H1 (cell line): ENCODE results near the gene PIF1. TPM values are rescaled to one million over a fixed set of nuclear protein-coding genes. Genes with fewer than 3 reads are reported as not detected.
A peak's percentile ranks its signal among the peaks of the same experiment; 100 is the strongest.

Source experiments
- CTCF ChIA-PET: fragments of 300-600 bp; sonication (Branson Sonifier 250); formaldehyde crosslinking; loops from one replicate; lab custom pipeline; 2021; ENCODE audit not compliant: partially characterized antibody; lab: Charles Lee
- POLR2A ChIA-PET: fragments of 300-600 bp; sonication (Branson Sonifier 250); formaldehyde crosslinking; loops from one replicate; lab custom pipeline; 2021; ENCODE audit warnings: inconsistent platforms; ENCODE audit not compliant: partially characterized antibody; lab: Charles Lee
- DNase-seq, 2 experiments: peaks; one replicate each; pipeline versions ENCODE4 v3.0.0 to v3.0.0-alpha.2; 2010 to 2022; ENCODE audit warnings: low spot score in 2 of 2, low read depth in 1 of 2, mixed read lengths in 1 of 2
- FAIRE-seq: peaks from 2 replicates; lab custom pipeline; 2011; peaks lifted over from hg19 to GRCh38; lab: Jason Lieb, UNC
- H2AFZ ChIP-seq: 2 replicates; pipeline ENCODE4 v1.8.1; 2012; ENCODE audit warnings: low read length, inconsistent platforms
- H2AK5ac ChIP-seq: 2 replicates; pipeline ENCODE4 v1.6.1; 2013; ENCODE audit warnings: low read depth, low read length
- H2BK120ac ChIP-seq: replicated peaks from 2 replicates; pipeline ENCODE3; 2013; ENCODE audit warnings: low read depth, low read length, inconsistent platforms
- H2BK12ac ChIP-seq: 2 replicates; pipeline ENCODE4 v1.6.1; 2013; ENCODE audit warnings: low read depth, low read length
- H2BK15ac ChIP-seq: 2 replicates; pipeline ENCODE4 v1.6.1; 2013; ENCODE audit warnings: low read length
- H2BK20ac ChIP-seq: 2 replicates; pipeline ENCODE4 v1.6.1; 2013; ENCODE audit warnings: low read length
- H2BK5ac ChIP-seq: 2 replicates; pipeline ENCODE4 v1.6.1; 2013; ENCODE audit warnings: low read depth, low read length
- H3K14ac ChIP-seq: 2 replicates; pipeline ENCODE4 v1.6.1; 2013; ENCODE audit warnings: inconsistent platforms; ENCODE audit not compliant: insufficient read length
- H3K18ac ChIP-seq: 2 replicates; pipeline ENCODE4 v1.6.1; 2013; ENCODE audit warnings: low read length; ENCODE audit errors: extremely low read depth
- H3K23ac ChIP-seq: 2 replicates; pipeline ENCODE4 v1.6.1; 2013; ENCODE audit warnings: inconsistent platforms; ENCODE audit not compliant: insufficient read length
- H3K23me2 ChIP-seq: 2 replicates; pipeline ENCODE4 v1.6.1; 2013; ENCODE audit warnings: low read depth, low read length
- H3K27ac ChIP-seq: 2 replicates; pipeline ENCODE4 v1.6.1; 2011; ENCODE audit warnings: low read depth, low read length, inconsistent platforms
- H3K27me3 ChIP-seq, 4 experiments: replicated peaks in 1 of 4; 1 replicate in 1 of 4; 2 replicates in 3 of 4; pipeline versions ENCODE4 v1.6.1 to v1.8.1; 2011 to 2013; ENCODE audit warnings: low read length in 3 of 4, mild to moderate bottlenecking in 3 of 4, inconsistent platforms in 2 of 4, mixed read lengths in 2 of 4, moderate library complexity in 1 of 4; ENCODE audit not compliant: control insufficient read depth in 3 of 4, insufficient read depth in 3 of 4; ENCODE audit errors: extremely low read depth in 1 of 4
- H3K36me3 ChIP-seq, 4 experiments: 2 replicates each; pipeline versions ENCODE4 v1.6.1 to v1.8.1; 2011 to 2013; ENCODE audit warnings: mild to moderate bottlenecking in 4 of 4, low read length in 3 of 4, moderate library complexity in 2 of 4, control low read depth in 1 of 4, inconsistent platforms in 1 of 4; ENCODE audit not compliant: insufficient read depth in 4 of 4, control insufficient read depth in 2 of 4
- H3K4ac ChIP-seq: replicated peaks from 2 replicates; pipeline ENCODE3; 2013; ENCODE audit warnings: low read length, low read depth, mixed read lengths, inconsistent platforms; ENCODE audit not compliant: insufficient read length
- H3K4me1 ChIP-seq, 4 experiments: replicated peaks in 1 of 4; 1 replicate in 1 of 4; 2 replicates in 3 of 4; pipeline versions ENCODE4 v1.6.1 to v1.8.1; 2011 to 2013; ENCODE audit warnings: low read length in 3 of 4, inconsistent platforms in 2 of 4, mixed read lengths in 1 of 4; ENCODE audit not compliant: insufficient read depth in 4 of 4, control insufficient read depth in 3 of 4
- H3K4me2 ChIP-seq, 2 experiments: 2 replicates each; pipeline versions ENCODE4 v1.6.1 to v1.8.1; 2011 to 2013; ENCODE audit warnings: low read depth in 2 of 2, low read length in 2 of 2, control low read depth in 1 of 2, inconsistent platforms in 1 of 2, mild to moderate bottlenecking in 1 of 2; ENCODE audit not compliant: insufficient read depth in 1 of 2
- H3K4me3 ChIP-seq, 4 experiments: fragments of 200-600, 300-600 bp in 1 of 4; sonication (generic), shearing (Covaris generic), sonication (Bioruptor Twin) in 1 of 4; 2 replicates each; pipeline versions ENCODE4 v1.5.1 to v1.8.1; 2011 to 2016; ENCODE audit warnings: low read length in 4 of 4, low read depth in 3 of 4, control low read depth in 2 of 4, inconsistent platforms in 2 of 4, mild to moderate bottlenecking in 2 of 4, mixed read lengths in 1 of 4, moderate library complexity in 1 of 4; ENCODE audit not compliant: insufficient read depth in 2 of 4; ENCODE audit errors: extremely low read depth in 1 of 4
- H3K56ac ChIP-seq: replicated peaks from 2 replicates; pipeline ENCODE3; 2013; ENCODE audit warnings: low read depth, mild to moderate bottlenecking, mixed read lengths, low read length, inconsistent platforms; ENCODE audit not compliant: insufficient read length
- H3K79me1 ChIP-seq: 2 replicates; pipeline ENCODE4 v1.6.1; 2013; ENCODE audit warnings: low read depth, low read length, control low read depth
- H3K79me2 ChIP-seq, 2 experiments: 2 replicates each; pipeline versions ENCODE4 v1.6.1 to v1.8.1; 2012 to 2013; ENCODE audit warnings: low read length in 2 of 2, mild to moderate bottlenecking in 2 of 2, inconsistent platforms in 1 of 2; ENCODE audit not compliant: insufficient read depth in 2 of 2, control insufficient read depth in 1 of 2
- H3K9ac ChIP-seq, 4 experiments: replicated peaks in 1 of 4; 1 replicate in 1 of 4; 2 replicates in 3 of 4; pipeline versions ENCODE4 v1.6.1 to v1.8.1; 2011 to 2013; ENCODE audit warnings: low read depth in 3 of 4, low read length in 3 of 4, control low read depth in 2 of 4, mild to moderate bottlenecking in 2 of 4, moderate library complexity in 2 of 4, inconsistent platforms in 1 of 4; ENCODE audit errors: extremely low read depth in 1 of 4
- H3K9me3 ChIP-seq, 2 experiments: 2 replicates each; pipeline versions ENCODE4 v1.6.1 to v1.8.1; 2012 to 2013; ENCODE audit warnings: mild to moderate bottlenecking in 2 of 2, moderate library complexity in 2 of 2, control low read depth in 1 of 2, inconsistent platforms in 1 of 2, low read depth in 1 of 2, low read length in 1 of 2, mixed read lengths in 1 of 2; ENCODE audit not compliant: insufficient read depth in 2 of 2
- H4K20me1 ChIP-seq, 2 experiments: replicated peaks in 1 of 2; 2 replicates each; pipeline versions ENCODE3 to v1.8.1; 2011 to 2013; ENCODE audit warnings: inconsistent platforms in 2 of 2, low read length in 2 of 2, mild to moderate bottlenecking in 1 of 2; ENCODE audit not compliant: insufficient read depth in 2 of 2, control insufficient read depth in 1 of 2
- H4K5ac ChIP-seq: 2 replicates; pipeline ENCODE4 v1.6.1; 2013; ENCODE audit warnings: low read length, low read depth, mixed read lengths, inconsistent platforms; ENCODE audit not compliant: insufficient read length
- H4K8ac ChIP-seq: 2 replicates; pipeline ENCODE4 v1.8.0; 2013; ENCODE audit warnings: mild to moderate bottlenecking, moderate library complexity, low read length, inconsistent platforms; ENCODE audit not compliant: insufficient read depth; ENCODE audit errors: extremely low read depth
- H4K91ac ChIP-seq: replicated peaks from 2 replicates; pipeline ENCODE3; 2013; ENCODE audit warnings: low read length, mixed read lengths, inconsistent platforms; ENCODE audit not compliant: insufficient read length
- BACH1 ChIP-seq: IDR thresholded peaks from 2 replicates; pipeline ENCODE4 v1.6.1; 2012; ENCODE audit warnings: low read length, improper control_type of control experiment
- CBX5 ChIP-seq: fragments of 300-800, 300-1000 bp; sonication (generic); IDR thresholded peaks from 2 replicates; pipeline ENCODE4 v1.7.1; 2016; ENCODE audit warnings: antibody characterized with exemption, low read length, low read depth
- EZH2 ChIP-seq: fragments of 200-600 bp; sonication (generic); IDR thresholded peaks from 2 replicates; pipeline ENCODE4 v1.7.1; 2012; ENCODE audit warnings: low read depth, mild to moderate bottlenecking, moderate library complexity, low read length, inconsistent platforms; ENCODE audit not compliant: severe bottlenecking
- JUN ChIP-seq: IDR thresholded peaks from 2 replicates; pipeline ENCODE4 v1.6.1; 2011; ENCODE audit warnings: low read depth, mild to moderate bottlenecking, improper control_type of control experiment, low read length
- MAX ChIP-seq: IDR thresholded peaks from 2 replicates; pipeline ENCODE4 v1.6.1; 2012; ENCODE audit warnings: inconsistent platforms
- POLR2A ChIP-seq, 2 experiments: IDR thresholded peaks; 1 replicate in 1 of 2; 2 replicates in 1 of 2; pipeline ENCODE4 v1.6.1; 2011; ENCODE audit warnings: low read depth in 2 of 2, low read length in 2 of 2, mild to moderate bottlenecking in 2 of 2; ENCODE audit errors: control extremely low read depth in 1 of 2
- POLR2AphosphoS5 ChIP-seq: IDR thresholded peaks from 2 replicates; pipeline ENCODE4 v1.6.1; 2011; ENCODE audit warnings: low read depth, low read length
- POU5F1 ChIP-seq: IDR thresholded peaks from 2 replicates; pipeline ENCODE4 v1.6.1; 2011; ENCODE audit warnings: low read depth, mild to moderate bottlenecking, low read length, moderate library complexity
- RAD21 ChIP-seq, 2 experiments: IDR thresholded peaks in 1 of 2; conservative IDR thresholded peaks in 1 of 2; 2 replicates each; pipeline ENCODE4 v1.6.1; 2011; ENCODE audit warnings: low read depth in 2 of 2, low read length in 2 of 2, improper control_type of control experiment in 1 of 2, inconsistent platforms in 1 of 2, mild to moderate bottlenecking in 1 of 2, moderate library complexity in 1 of 2
- RFX5 ChIP-seq: IDR thresholded peaks from 2 replicates; pipeline ENCODE4 v1.6.1; 2011; ENCODE audit warnings: low read depth, low read length, improper control_type of control experiment, borderline replicate concordance
- SIX5 ChIP-seq: IDR thresholded peaks from 2 replicates; pipeline ENCODE4 v1.6.1; 2011; ENCODE audit warnings: mild to moderate bottlenecking, low read depth, low read length
- TBP ChIP-seq: IDR thresholded peaks from 2 replicates; pipeline ENCODE4 v1.6.1; 2011; ENCODE audit warnings: low read depth, low read length, improper control_type of control experiment
- TCF12 ChIP-seq: IDR thresholded peaks from 2 replicates; pipeline ENCODE4 v1.6.1; 2011; ENCODE audit warnings: low read depth, mild to moderate bottlenecking, low read length
- ZNF274 ChIP-seq: IDR thresholded peaks from 2 replicates; pipeline ENCODE4 v1.7.0; 2012; ENCODE audit warnings: low read length, borderline replicate concordance; ENCODE audit errors: extremely low read depth
- WGBS, 2 experiments: shearing (Covaris generic) in 1 of 2; methylation state at CpG; one replicate each; pipeline versions ENCODE4 v1.1.6 to v1.1.7; 2013 to 2015; ENCODE audit warnings: low lambda C conversion rate in 2 of 2, mixed read lengths in 2 of 2, inconsistent platforms in 1 of 2, low coverage in 1 of 2, missing lambda C conversion rate in 1 of 2; ENCODE audit not compliant: insufficient replicate concordance in 2 of 2, insufficient coverage in 1 of 2, insufficient read length in 1 of 2; ENCODE audit errors: extremely low coverage in 1 of 2, missing lambda C conversion rate in 1 of 2; 5-methylcytosine and 5-hydroxymethylcytosine counted together
- polyA plus RNA-seq, 7 experiments: library from polyadenylated mRNA; depleted of rRNA in 3 of 7; stranded (reverse) in 5 of 7; unstranded in 2 of 7; fragments of >200 nt in 5 of 7; fragments of 200-250 nt in 2 of 7; gene quantifications; 1 replicate in 5 of 7; 2 replicates in 1 of 7; 4 replicates in 1 of 7; pipeline versions ENCODE4 v1.2.1 to v1.2.3, GENCODE V29; 2011 to 2013; ENCODE audit warnings: missing spikeins in 2 of 7, mixed read lengths in 2 of 7
- total RNA-seq: library from RNA; stranded (reverse); fragmentation: NEBNext Ultra II Directional; extraction: Animal tissue kit (Norgen Biotek cat#: 25700); gene quantifications from 2 replicates; pipeline ENCODE4 v1.2.1, GENCODE V29; 2021

PIF1 gene
- total and polyA plus RNA-seq, 2 of the 8 experiments (the other 6 are each of a cell fraction or from before 2014, with no cell fraction given): 73.3 to 138 TPM

GRCh38 chr15:64783796-64784195, 41.7 kb downstream of the PIF1 start:
- H2BK120ac ChIP-seq: no peak overlapping the region
- 0 out of 2 replicates have a peak overlapping the region, but pooled peaks have one; percentile 6 for H2BK20ac ChIP-seq
- H3K27ac ChIP-seq: no peak overlapping the region
- H2AK5ac ChIP-seq: no peak overlapping the region
- no peak overlapping the region for H2BK15ac ChIP-seq
- H3K27me3 ChIP-seq: no peaks in the 10 kb centered on the region
- no peaks in the 10 kb centered on the region for H3K23me2 ChIP-seq
- TF ChIP-seq TCF12 (no peak), MAX (no peak), RFX5 (no peak), ZNF274 (no peak), POLR2AphosphoS5 (no peak), BACH1 (no peak), JUN (no peak), EZH2 (no peak), TBP (no peak), RAD21 (IDR thresholded peaks at IDR 0.05 in 1 of 2, conservative IDR thresholded peaks at IDR 0.05 in 1 of 2; ENCODE audit: low read depth in 2 of 2, low read length in 2 of 2) (no peak), SIX5 (no peak), CBX5 (no peak), POLR2A (IDR thresholded peaks at IDR 0.05; ENCODE audit: control extremely low read depth in 1 of 2, low read depth in 2 of 2, low read length in 2 of 2) (no peak), POU5F1 (no peak)
- POLR2A ChIA-PET: interaction anchor here (0.8 to 25.1 kb wide), 7 partner anchors 8 to 43 kb away, joined by 3 to 748 read pairs (median 4); no protein-coding TSS in a partner anchor
- no peak overlapping the region for H3K18ac ChIP-seq
- no peak overlapping the region for H3K4me3 ChIP-seq
- H3K9me3 ChIP-seq: no peaks in the 10 kb centered on the region
- H3K9ac ChIP-seq: no peak overlapping the region
- H3K79me2 ChIP-seq: no peaks in the 10 kb centered on the region
- H4K5ac ChIP-seq: no peak overlapping the region
- no peak overlapping the region for H2AFZ ChIP-seq
- 86% methylated on average over 4 of the region's 4 CpGs; no CpG with 5 or more reads in 1 of the 2 experiments for WGBS, 2 experiments
- no peak overlapping the region for H3K23ac ChIP-seq
- no peak overlapping the region for H3K4ac ChIP-seq
- DNase-seq (no peak), FAIRE-seq (no peak)
- H3K4me1 ChIP-seq: peaks cover 1 to 13% (median 9%) of the 10 kb centered on the region in 4 experiments; a peak in 6 of 7 replicates
- no peak overlapping the region for H3K56ac ChIP-seq
- CTCF ChIA-PET: interaction anchor here (0.5 to 10.7 kb wide), 7 partner anchors 10 to 281 kb away, joined by 3 to 129 read pairs (median 7); no protein-coding TSS in a partner anchor
- no peak overlapping the region for H2BK5ac ChIP-seq
- H4K91ac ChIP-seq: no peak overlapping the region
- no peaks in the 10 kb centered on the region for H4K20me1 ChIP-seq
- H3K79me1 ChIP-seq: no peaks in the 10 kb centered on the region
- H3K14ac ChIP-seq: no peak overlapping the region
- H3K36me3 ChIP-seq: no peaks in the 10 kb centered on the region
- H2BK12ac ChIP-seq: no peak overlapping the region
- no peak overlapping the region for H3K4me2 ChIP-seq
- no peak overlapping the region for H4K8ac ChIP-seq
